B cell (primary cell): ENCODE data around the gene SRPX2. TPM values are rescaled to one million over a fixed set of nuclear protein-coding genes. Genes with fewer than 3 reads are reported as not detected.

Source experiments
- ATAC-seq: fragments of 200-7000 bp; cut with Tn5 transposase; one replicate; pipeline ENCODE4 v1.10.0; 2021; ENCODE audit warnings: low read depth, mild to moderate bottlenecking, moderate number of reproducible peaks, moderate library complexity
- CTCF ChIA-PET: fragments of 350-600 bp; sonication (Branson Sonifier 250); formaldehyde crosslinking; loops from one replicate; lab custom pipeline; 2021; ENCODE audit warnings: antibody characterized with exemption, inconsistent platforms; lab: Charles Lee
- POLR2A ChIA-PET: fragments of 350-600 bp; sonication (Branson Sonifier 250); formaldehyde crosslinking; loops from one replicate; lab custom pipeline; 2021; ENCODE audit warnings: antibody characterized with exemption; lab: Charles Lee
- DNase-seq: peaks from one replicate; pipeline ENCODE4 v3.0.0; 2013
- H2AFZ ChIP-seq: 2 replicates; pipeline ENCODE4 v1.6.1; 2012; ENCODE audit warnings: mild to moderate bottlenecking, low read depth, low read length; ENCODE audit not compliant: insufficient read depth, poor library complexity, severe bottlenecking
- H3K27ac ChIP-seq, 2 donors: 1 replicate in 1 of 2; 2 replicates in 1 of 2; pipeline ENCODE4 v1.5.1; 2012 to 2013; ENCODE audit warnings: low read length in 2 of 2, mild to moderate bottlenecking in 2 of 2, moderate library complexity in 1 of 2
- H3K27me3 ChIP-seq, 4 experiments: fragments of 200-600 bp in 1 of 4; sonication (generic) in 1 of 4; replicated peaks in 1 of 4; 1 replicate in 2 of 4; 2 replicates in 2 of 4; pipeline versions ENCODE4 v1.6.1 to v1.7.0; 2013 to 2016; ENCODE audit warnings: low read length in 3 of 4, mild to moderate bottlenecking in 2 of 4, mixed read lengths in 1 of 4, moderate library complexity in 1 of 4; ENCODE audit not compliant: insufficient read depth in 4 of 4, control insufficient read depth in 3 of 4; ENCODE audit errors: control extremely low read depth in 1 of 4
- H3K36me3 ChIP-seq, 2 experiments: replicated peaks in 1 of 2; 1 replicate in 1 of 2; 2 replicates in 1 of 2; pipeline versions ENCODE4 v1.6.1 to v1.7.1; 2013; ENCODE audit warnings: low read length in 1 of 2; ENCODE audit not compliant: insufficient read depth in 2 of 2, control insufficient read depth in 1 of 2; ENCODE audit errors: control extremely low read depth in 1 of 2, extremely low read depth in 1 of 2
- H3K4me1 ChIP-seq, 2 donors: fragments of 200-600 bp in 1 of 2; sonication (generic) in 1 of 2; 1 replicate in 1 of 2; 2 replicates in 1 of 2; pipeline versions ENCODE4 v1.5.1 to v1.6.1; 2013 to 2017; ENCODE audit warnings: low read length in 2 of 2; ENCODE audit not compliant: control insufficient read depth in 2 of 2, insufficient read depth in 2 of 2
- H3K4me2 ChIP-seq: replicated peaks from 2 replicates; pipeline ENCODE3; 2012; ENCODE audit warnings: mild to moderate bottlenecking, low read depth, low read length; ENCODE audit not compliant: poor library complexity, severe bottlenecking
- H3K4me3 ChIP-seq, 5 experiments: fragments of 200-600 bp in 1 of 5; sonication (generic) in 1 of 5; 1 replicate in 3 of 5; 2 replicates in 2 of 5; pipeline versions ENCODE4 v1.5.1 to v1.7.0; 2011 to 2016; ENCODE audit warnings: low read length in 4 of 5, mild to moderate bottlenecking in 4 of 5, low read depth in 2 of 5, control low read depth in 1 of 5, moderate library complexity in 1 of 5; ENCODE audit not compliant: insufficient read depth in 1 of 5; ENCODE audit errors: control extremely low read depth in 1 of 5, extremely low read depth in 1 of 5
- H3K79me2 ChIP-seq: fragments of 200-600 bp; sonication (generic); one replicate; pipeline ENCODE4 v1.6.0; 2016; ENCODE audit warnings: low read length; ENCODE audit not compliant: control insufficient read depth, insufficient read depth
- H3K9ac ChIP-seq: fragments of 200-600 bp; sonication (generic); 2 replicates; pipeline ENCODE4 v1.6.1; 2017; ENCODE audit warnings: mild to moderate bottlenecking, low read length, moderate library complexity
- H3K9me3 ChIP-seq, 3 donors: one replicate each; pipeline versions ENCODE4 v1.6.1 to v1.7.1; 2013; ENCODE audit warnings: low read length in 2 of 3; ENCODE audit not compliant: control insufficient read depth in 2 of 3, insufficient read depth in 1 of 3; ENCODE audit errors: control extremely low read depth in 1 of 3
- H4K20me1 ChIP-seq: 2 replicates; pipeline ENCODE4 v1.6.0; 2012; ENCODE audit warnings: mild to moderate bottlenecking, low read length; ENCODE audit not compliant: insufficient read depth, control insufficient read depth, poor library complexity, severe bottlenecking
- H3K27ac Mint-ChIP-seq: one replicate; pipeline ENCODE4 v1.8.0; 2021; ENCODE audit warnings: mixed read lengths
- H3K27me3 Mint-ChIP-seq: one replicate; pipeline ENCODE4 v1.8.0; 2021; ENCODE audit warnings: mixed read lengths
- H3K4me1 Mint-ChIP-seq: one replicate; pipeline ENCODE4 v1.8.0; 2021; ENCODE audit warnings: mixed read lengths
- H3K4me3 Mint-ChIP-seq: one replicate; pipeline ENCODE4 v1.8.0; 2021; ENCODE audit warnings: mixed read lengths
- H3K9me3 Mint-ChIP-seq: one replicate; pipeline ENCODE4 v1.8.0; 2022; ENCODE audit warnings: mixed read lengths; ENCODE audit not compliant: insufficient read depth
- CTCF ChIP-seq: fragments of 200-600 bp; IDR thresholded peaks from one replicate; pipeline ENCODE4 v1.8.0; 2022; ENCODE audit warnings: antibody characterized with exemption, mild to moderate bottlenecking
- EZH2 ChIP-seq: IDR thresholded peaks from 2 replicates; pipeline ENCODE4 v1.6.1; 2012; ENCODE audit warnings: borderline replicate concordance, low read depth, mild to moderate bottlenecking, moderate library complexity, low read length; ENCODE audit not compliant: insufficient read depth, poor library complexity, severe bottlenecking
- WGBS: methylation state at CpG from one replicate; pipeline ENCODE4 v1.1.5; 2013; ENCODE audit warnings: missing lambda C conversion rate; ENCODE audit not compliant: insufficient coverage; 5-methylcytosine and 5-hydroxymethylcytosine counted together
- intact Hi-C: fragments of 100-400 bp; cut with micrococcal nuclease; formaldehyde crosslinking; loops from one replicate; pipeline ENCODE4 v1.10.0; 2022
- polyA plus RNA-seq: library from polyadenylated mRNA; depleted of rRNA; stranded (reverse); fragments of >200 nt; gene quantifications from 2 replicates; pipeline ENCODE4 v1.2.3, GENCODE V29; 2012
- total RNA-seq, 2 donors: library from RNA; stranded (reverse); fragments of 120-200 nt in 1 of 2; gene quantifications; 1 replicate in 1 of 2; 2 replicates in 1 of 2; pipeline versions ENCODE4 v1.2.3 to v1.2.4, GENCODE V29; 2013 to 2022

Gene SRPX2
- total and polyA plus RNA-seq, 2 donors (not counting 1 experiment from before 2014, with no cell fraction given) = not detected

GRCh38 chrX:100625985-100626491 is 18.0 kb upstream of the SRPX2 start:
- H3K27ac ChIP-seq = no peak overlapping the region
- TF ChIP-seq CTCF = no peak
- no peak for TF ChIP-seq EZH2
- no peaks in the 10 kb centered on the region for H4K20me1 ChIP-seq
- ChIA-PET CTCF (interaction anchor here (0.7 to 2.1 kb wide), 3 partner anchors 10 to 143 kb away, joined by 3 to 11 read pairs (median 4); partner anchors contain the start of gene TSPAN6), POLR2A (no interaction called here)
- no peak overlapping the region for H2AFZ ChIP-seq
- no peaks in the 10 kb centered on the region for H3K36me3 ChIP-seq
- no peaks in the 10 kb centered on the region for H3K27me3 Mint-ChIP-seq
- ATAC-seq (peak; percentile 41), DNase-seq (peak; percentile 67)
- H3K9me3 ChIP-seq = peaks cover 0 to 3% (median 0%) of the 10 kb centered on the region in 3 donors
- peaks cover 12 to 14% of the 10 kb centered on the region in 2 donors for H3K4me1 ChIP-seq
- H3K27me3 ChIP-seq = peaks cover 0 to 2% (median 0%) of the 10 kb centered on the region in 4 experiments
- H3K79me2 ChIP-seq = no peaks in the 10 kb centered on the region
- no CpG with 5 or more reads among the region's 5 CpGs for WGBS
- H3K9me3 Mint-ChIP-seq = no peaks in the 10 kb centered on the region
- peak overlapping the region; percentile 81 for H3K4me3 Mint-ChIP-seq
- intact Hi-C loops = no loop called here
- H3K27ac Mint-ChIP-seq = no peak overlapping the region
- H3K4me2 ChIP-seq = peak overlapping the region; percentile 48
- peak overlapping the region in 1 of 5 experiments; percentile 4 for H3K4me3 ChIP-seq
- peaks cover 12% of the 10 kb centered on the region for H3K4me1 Mint-ChIP-seq
- H3K9ac ChIP-seq = peak overlapping the region; percentile 26

GRCh38 chrX:100635040-100635439 is 9.0 kb upstream of the SRPX2 start:
- H3K9me3 Mint-ChIP-seq = no peaks in the 10 kb centered on the region
- intact Hi-C loops = no loop called here
- H3K4me2 ChIP-seq = no peak overlapping the region
- peaks cover 0 to 6% (median 0%) of the 10 kb centered on the region in 3 donors for H3K9me3 ChIP-seq
- no peak overlapping the region for H3K4me3 Mint-ChIP-seq
- H3K4me1 ChIP-seq = peaks cover 6% of the 10 kb centered on the region in 2 donors
- peaks cover 8% of the 10 kb centered on the region for H3K4me1 Mint-ChIP-seq
- ChIA-PET POLR2A (no interaction called here), CTCF (interaction anchor here (0.9 to 1.4 kb wide), 2 partner anchors 20 to 125 kb away, joined by 3 to 4 read pairs; no protein-coding TSS in a partner anchor)
- peaks cover 11% of the 10 kb centered on the region for H3K27me3 Mint-ChIP-seq
- H3K36me3 ChIP-seq = no peaks in the 10 kb centered on the region
- no peak for ATAC-seq
- no peak for TF ChIP-seq EZH2
- TF ChIP-seq CTCF = no peak
- H3K27me3 ChIP-seq = peaks cover 0 to 19% (median 12%) of the 10 kb centered on the region in 4 experiments
- WGBS = no CpG with 5 or more reads among the region's 5 CpGs
- DNase-seq = no peak
- H4K20me1 ChIP-seq = no peaks in the 10 kb centered on the region
- H3K4me3 ChIP-seq = no peak overlapping the region
- no peak overlapping the region for H3K9ac ChIP-seq
- no peak overlapping the region for H2AFZ ChIP-seq
- H3K27ac Mint-ChIP-seq = no peak overlapping the region
- H3K27ac ChIP-seq = no peak overlapping the region
- H3K79me2 ChIP-seq = no peaks in the 10 kb centered on the region
